Dedifferentiated amniotic fluid mesenchymal stem cell (primary cell): ENCODE measurements around the gene MAD1L1.

Experiments used
- DNase-seq: peaks from one replicate; pipeline ENCODE4 v3.0.0-alpha.2; 2016; ENCODE audit errors: extremely low spot score

Gene MAD1L1

DNA sequence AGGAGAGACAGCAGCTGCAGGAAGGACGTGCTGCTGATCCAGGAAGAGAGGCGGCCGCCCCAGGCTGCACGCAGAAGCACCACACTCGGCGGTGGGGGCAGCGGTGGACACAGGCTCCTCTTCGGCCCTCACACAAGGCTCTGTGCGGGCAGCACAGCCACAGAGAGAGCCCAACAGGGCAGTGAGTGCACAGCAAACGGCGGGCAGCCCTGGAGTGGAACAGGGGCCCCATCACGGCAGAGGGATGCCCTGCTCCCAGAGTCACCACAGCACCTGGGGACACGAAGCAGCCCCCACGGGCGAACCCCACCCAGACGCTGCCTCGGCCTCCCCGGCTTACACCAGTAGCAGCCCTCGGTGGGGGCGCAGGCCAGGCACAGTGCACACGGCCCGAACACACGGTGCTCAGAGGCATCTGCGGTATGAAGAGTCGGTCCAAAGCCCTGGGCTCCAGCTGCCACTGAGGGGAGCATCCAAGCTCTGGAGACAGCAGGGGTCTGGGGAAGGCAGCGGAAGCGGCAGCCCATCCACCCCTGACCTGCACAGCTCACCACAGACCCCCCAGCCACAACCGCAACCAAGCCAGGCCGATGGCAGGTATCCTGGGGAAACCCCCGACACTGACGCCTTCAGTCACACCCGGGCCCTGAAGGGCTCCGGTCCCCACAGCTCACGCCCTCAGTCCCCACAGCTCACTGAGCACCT is 26.1 kb upstream of the MAD1L1 start:
- DNase-seq = no peak

GRCh38 chr7:2257651-2258050 is 24.9 kb upstream of the MAD1L1 start:
- DNase-seq = no peak

- no peak for DNase-seq
These were observed 24.4 kb upstream of the MAD1L1 start for GRCh38 chr7:2257046-2257551.

DNA sequence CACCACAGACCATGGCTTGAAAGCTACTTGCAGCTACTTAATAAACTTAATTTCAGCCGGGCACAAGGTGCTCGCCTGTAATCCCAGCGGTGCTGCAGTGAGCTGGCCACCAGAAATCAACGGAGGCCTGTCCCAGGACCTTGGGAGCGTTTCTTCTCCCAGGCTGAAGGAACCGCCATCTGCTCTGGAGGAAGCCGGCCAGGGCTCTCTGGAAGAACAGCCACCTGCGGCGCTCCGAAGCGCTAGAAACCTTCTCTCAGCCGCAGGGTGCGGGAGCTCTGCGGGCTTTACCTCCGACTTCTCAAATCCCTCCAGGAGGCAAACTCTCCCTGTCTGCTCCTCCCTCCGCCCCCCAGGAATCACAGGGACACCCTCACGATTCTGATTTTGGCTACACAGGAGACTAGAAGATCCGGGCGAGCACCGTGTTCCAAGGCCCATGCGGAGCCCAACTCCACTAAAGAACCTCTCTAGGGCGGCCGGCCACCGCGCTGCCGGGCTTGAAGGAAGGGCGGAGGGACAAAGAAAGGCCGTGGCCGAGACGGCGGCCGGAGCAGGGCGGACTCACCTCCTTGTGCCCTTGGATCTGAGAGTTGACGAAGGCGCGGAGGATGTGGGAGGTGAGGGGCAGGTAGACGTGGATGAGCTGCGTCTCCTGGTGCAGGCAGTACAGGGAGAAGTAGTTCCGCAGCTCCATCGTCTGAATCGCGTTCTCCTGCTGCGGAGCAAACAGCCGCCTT is 23.7 kb upstream of the MAD1L1 start:
- DNase-seq = no peak

DNA sequence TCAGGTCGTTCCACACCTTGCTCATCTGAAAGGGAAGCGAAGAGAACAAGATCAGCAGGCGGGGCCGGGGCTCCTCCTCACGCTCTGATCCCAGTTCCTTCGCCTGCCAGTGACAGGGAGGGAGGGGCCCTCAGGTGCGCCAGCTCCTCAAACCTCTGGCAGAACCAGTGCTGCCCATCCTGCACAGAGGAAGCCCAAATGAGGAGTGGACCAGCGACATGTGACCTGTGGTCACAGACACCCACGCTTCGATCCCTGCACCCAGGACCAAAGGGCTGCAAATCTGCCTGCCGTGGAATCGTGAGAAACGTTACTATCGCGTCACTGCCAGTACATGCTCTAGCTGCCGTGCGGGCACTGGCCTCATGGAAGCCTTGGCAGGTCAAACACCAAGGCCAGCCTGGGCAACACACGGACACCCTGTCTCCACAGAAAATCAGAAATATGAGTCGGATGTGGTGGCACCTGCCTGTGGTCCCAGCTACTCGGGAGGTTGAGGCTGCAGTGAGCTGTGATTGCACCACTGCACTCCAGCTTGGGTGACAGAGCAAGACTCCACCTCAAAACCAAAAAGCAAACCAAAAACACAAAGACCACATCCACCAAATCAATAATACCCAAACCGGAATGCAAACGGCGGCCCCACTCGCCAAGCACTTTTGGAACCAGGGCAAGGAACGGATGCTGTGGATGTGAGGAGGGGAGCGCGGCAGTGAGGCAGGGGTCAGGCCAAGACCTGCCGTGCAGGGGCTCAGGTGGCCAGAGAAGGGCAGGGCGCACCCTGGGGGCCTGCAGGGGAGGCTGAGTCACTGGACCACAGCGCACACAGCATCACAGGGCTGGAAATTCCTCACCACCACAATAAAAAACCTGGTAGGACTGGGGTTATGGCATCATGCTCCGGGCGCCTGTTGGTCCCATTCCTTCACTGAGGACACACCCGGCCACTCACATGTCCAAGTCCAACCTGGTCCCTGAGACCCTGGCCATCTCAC is 22.7 kb upstream of the MAD1L1 start:
- no peak for DNase-seq

- no peak for DNase-seq
These were observed 21.8 kb upstream of the MAD1L1 start for GRCh38 chr7:2254429-2255144.

- no peak for DNase-seq
These were observed 20.9 kb upstream of the MAD1L1 start for GRCh38 chr7:2253525-2254244.

GRCh38 chr7:2253021-2253420 is 20.3 kb upstream of the MAD1L1 start:
- DNase-seq = no peak

- no peak for DNase-seq
These were observed 19.4 kb upstream of the MAD1L1 start for GRCh38 chr7:2251841-2252771.

GRCh38 chr7:2251381-2251780 is 18.6 kb upstream of the MAD1L1 start:
- DNase-seq = no peak

DNA sequence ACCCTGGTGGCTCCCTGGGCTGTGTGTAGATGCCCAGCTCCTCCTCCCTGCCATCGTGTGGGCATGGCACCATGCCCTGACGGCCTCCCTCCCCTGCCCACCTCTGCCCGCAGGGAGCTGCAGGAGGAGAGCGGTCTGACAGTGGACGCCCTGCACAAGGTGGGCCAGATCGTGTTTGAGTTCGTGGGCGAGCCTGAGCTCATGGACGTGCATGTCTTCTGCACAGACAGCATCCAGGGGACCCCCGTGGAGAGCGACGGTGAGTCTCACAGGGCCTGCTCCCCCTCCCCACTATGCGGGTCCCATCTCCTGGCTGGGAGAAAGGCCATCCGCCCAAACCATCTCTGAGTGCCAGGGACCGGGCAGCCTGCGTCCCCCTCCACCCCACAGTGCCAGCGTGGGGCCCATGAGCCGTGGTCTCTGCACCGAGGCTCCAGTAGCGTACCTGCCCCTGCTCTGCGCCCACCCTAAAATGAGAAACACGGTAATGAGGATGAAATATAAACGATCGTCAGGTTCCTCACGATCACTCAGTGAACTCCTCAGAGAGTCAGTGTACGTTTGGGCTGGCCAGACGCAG is 17.1 kb upstream of the MAD1L1 start:
- no peak for DNase-seq

GRCh38 chr7:2248984-2249694 is 16.4 kb upstream of the MAD1L1 start:
- DNase-seq = peak; percentile 89

DNA sequence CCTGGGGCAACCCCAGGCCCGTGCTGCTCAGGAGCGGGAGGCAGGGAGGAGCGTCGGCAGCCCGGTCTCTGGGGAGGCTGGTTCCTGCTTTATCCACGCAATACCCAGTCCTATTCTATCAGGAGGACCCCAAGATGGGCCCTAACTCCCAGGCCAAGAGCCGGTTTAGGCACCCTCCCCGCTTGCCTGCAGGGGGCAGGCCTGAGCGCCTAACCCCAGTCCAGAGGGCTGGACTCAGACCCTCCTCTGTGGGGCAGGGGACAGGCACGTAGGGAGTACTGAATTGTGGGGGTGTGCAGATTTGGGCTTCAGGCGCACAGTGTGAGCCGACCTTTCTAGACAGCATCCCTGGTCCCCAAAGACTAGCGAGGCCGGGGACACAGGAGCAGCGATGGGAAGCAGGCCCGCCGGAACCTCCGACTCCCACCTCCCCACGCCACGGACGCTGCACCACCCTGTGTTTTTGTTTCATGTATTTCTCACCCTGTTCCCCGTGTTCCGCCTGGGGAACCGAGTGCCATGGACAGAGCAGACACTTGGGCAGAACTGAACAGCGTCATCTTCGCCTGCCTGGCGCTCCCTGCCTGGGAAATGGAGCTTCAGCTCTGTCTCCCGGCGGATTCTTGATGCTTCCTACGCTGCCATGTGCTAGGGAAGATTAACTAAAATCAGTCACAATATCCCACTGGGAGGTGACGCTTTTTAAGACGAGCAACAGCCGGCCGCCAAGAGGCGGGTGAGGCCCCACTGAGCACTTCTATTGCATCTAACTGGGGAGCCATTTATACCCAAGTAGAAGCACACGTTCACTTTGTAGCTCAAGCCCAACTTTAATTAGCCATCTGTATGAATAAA is 14.6 kb upstream of the MAD1L1 start:
- DNase-seq = no peak

GRCh38 chr7:2245883-2246675 is 13.3 kb upstream of the MAD1L1 start:
- DNase-seq = no peak

DNA sequence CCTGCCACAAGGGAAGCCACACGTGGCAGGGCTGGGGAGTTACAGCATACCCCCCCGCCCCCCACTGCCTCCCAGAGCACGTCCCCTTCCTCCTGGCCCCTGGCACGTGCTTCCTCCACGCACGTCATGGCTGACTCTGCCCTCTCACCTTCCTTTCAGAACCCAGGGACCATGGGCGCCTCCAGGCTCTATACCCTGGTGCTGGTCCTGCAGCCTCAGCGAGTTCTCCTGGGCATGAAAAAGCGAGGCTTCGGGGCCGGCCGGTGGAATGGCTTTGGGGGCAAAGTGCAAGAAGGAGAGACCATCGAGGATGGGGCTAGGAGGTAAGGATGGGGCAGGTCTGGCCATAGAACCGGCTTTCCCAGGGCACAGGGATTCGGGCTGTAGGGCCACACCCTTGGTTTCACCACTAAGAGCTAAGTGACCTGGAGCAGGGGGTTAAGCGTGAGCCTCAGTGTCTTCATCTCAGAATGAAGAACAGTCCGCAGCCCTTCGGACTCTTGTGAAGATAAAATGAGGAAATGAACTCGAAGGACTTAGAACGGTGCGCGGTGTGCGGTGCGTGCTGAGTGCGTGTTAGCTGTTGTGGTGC is 11.8 kb upstream of the MAD1L1 start:
- no peak for DNase-seq

GRCh38 chr7:2243458-2243857 is 10.7 kb upstream of the MAD1L1 start:
- no peak for DNase-seq
